ENCODE results near the gene COA8.

- TF ChIP-seq EZH2 (IDR thresholded peaks at IDR 0.05; ENCODE audit: borderline replicate concordance, low read depth, low read length, severe bottlenecking) = no peak
- no peak for TF ChIP-seq CTCF (IDR thresholded peaks at IDR 0.05; ENCODE audit: extremely low read depth in 1 of 2, insufficient read depth in 1 of 2, low read depth in 1 of 2, low read length in 2 of 2)
- TF ChIP-seq MAX (IDR thresholded peaks at IDR 0.05; ENCODE audit: insufficient read depth, insufficient read length) = no peak
- no peak for TF ChIP-seq FOS (IDR thresholded peaks at IDR 0.05; ENCODE audit: borderline replicate concordance, insufficient read depth, low read length)
- TF ChIP-seq POLR2A (IDR thresholded peaks at IDR 0.05; ENCODE audit: low read depth, low read length) = no peak
- no peak for TF ChIP-seq JUN (IDR thresholded peaks at IDR 0.05; ENCODE audit: borderline replicate concordance, insufficient read depth, insufficient read length, low read depth)
- TF ChIP-seq POLR2AphosphoS5 (IDR thresholded peaks at IDR 0.05; ENCODE audit: insufficient read depth, low read depth, low read length) = no peak
- no peak for TF ChIP-seq MYC (IDR thresholded peaks at IDR 0.05; ENCODE audit: low read depth, low read length)
- TF ChIP-seq GATA2 (IDR thresholded peaks at IDR 0.05; ENCODE audit: insufficient read depth, insufficient read length, low read depth, low read length) = no peak
Observed at GRCh38 chr14:103532216-103533136, 30.3 kb upstream of the COA8 start.
